Ovary (tissue), 3 donors: ENCODE measurements around the gene PPM1M.
A peak's percentile ranks its signal among the peaks of the same experiment; 100 is the strongest.

Experiments used
- POLR2A ChIP-seq: fragments of 450-650 bp; IDR thresholded peaks from one replicate; pipeline ENCODE4 v1.6.1; 2017; ENCODE audit warnings: antibody characterized with exemption, mild to moderate bottlenecking, moderate library complexity
- TF ChIP-seq, protein P1 (sequence below), 3 donors: fragments of 450-650 bp in 2 of 3; fragments of 200-600 bp in 1 of 3; IDR thresholded peaks; one replicate each; pipeline versions ENCODE4 v1.5.1 to v1.8.0; 2016 to 2022; ENCODE audit warnings: antibody characterized with exemption in 3 of 3, mild to moderate bottlenecking in 1 of 3
- donor health status: DM: no; HTN: no; CAD: no.

DNA sequence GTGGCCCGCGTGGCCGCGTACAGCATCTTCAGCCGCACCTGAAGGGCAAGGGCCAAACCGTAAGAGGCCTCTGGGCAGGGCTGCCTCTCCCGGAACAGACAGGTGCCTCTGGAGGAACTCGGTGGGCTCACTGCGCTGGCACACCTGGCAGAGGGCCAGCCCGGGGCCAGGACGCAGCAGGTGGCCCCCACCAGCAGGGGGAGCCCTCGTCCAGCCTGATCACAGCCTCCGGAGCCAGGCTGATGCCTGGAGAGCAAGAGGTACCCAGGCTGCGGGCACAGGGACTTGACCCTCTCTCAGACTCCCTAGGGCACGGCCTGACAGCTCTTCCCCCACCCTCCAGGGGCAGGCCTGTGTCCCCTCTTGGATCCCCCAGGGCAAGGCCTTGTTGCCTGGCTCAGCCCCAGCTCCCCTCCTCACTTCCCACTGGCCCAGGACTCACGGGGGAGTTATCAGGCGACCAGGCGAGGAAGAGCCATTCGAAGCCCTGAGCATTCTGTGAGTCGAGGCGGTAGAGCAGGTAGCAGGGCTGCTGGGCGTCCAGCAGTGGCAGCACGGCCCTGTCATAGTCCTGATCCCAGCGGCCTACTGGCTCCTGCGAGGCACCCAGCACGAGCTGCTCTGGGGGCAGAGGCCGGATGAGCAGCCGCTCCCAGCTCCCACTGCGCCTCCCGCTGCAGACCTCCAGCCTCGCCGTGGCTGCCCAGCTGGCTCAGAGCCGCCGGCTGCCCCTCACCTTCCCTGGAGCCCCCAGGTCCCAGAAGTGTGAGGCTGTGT lies 13.9 kb upstream of the PPM1M start:
- TF ChIP-seq, protein P1, sequence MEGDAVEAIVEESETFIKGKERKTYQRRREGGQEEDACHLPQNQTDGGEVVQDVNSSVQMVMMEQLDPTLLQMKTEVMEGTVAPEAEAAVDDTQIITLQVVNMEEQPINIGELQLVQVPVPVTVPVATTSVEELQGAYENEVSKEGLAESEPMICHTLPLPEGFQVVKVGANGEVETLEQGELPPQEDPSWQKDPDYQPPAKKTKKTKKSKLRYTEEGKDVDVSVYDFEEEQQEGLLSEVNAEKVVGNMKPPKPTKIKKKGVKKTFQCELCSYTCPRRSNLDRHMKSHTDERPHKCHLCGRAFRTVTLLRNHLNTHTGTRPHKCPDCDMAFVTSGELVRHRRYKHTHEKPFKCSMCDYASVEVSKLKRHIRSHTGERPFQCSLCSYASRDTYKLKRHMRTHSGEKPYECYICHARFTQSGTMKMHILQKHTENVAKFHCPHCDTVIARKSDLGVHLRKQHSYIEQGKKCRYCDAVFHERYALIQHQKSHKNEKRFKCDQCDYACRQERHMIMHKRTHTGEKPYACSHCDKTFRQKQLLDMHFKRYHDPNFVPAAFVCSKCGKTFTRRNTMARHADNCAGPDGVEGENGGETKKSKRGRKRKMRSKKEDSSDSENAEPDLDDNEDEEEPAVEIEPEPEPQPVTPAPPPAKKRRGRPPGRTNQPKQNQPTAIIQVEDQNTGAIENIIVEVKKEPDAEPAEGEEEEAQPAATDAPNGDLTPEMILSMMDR (IDR thresholded peaks at IDR 0.05): peak; percentile 8 to 57 (median 44)
- no peak for TF ChIP-seq POLR2A
